GM23338 (cell line): Measurements from ENCODE around the gene SSBP2.

Source experiments
- CTCF ChIP-seq, 2 experiments: fragments of 200-600 bp in 1 of 2; sonication (generic) in 1 of 2; conservative IDR thresholded peaks; 2 replicates each; pipeline versions ENCODE4 v1.5.1 to v1.6.1; 2016 to 2017; ENCODE audit warnings: antibody characterized with exemption in 2 of 2, low read depth in 2 of 2, mild to moderate bottlenecking in 2 of 2, moderate library complexity in 1 of 2
- POLR2AphosphoS5 ChIP-seq: IDR thresholded peaks from 2 replicates; pipeline ENCODE4 v1.6.1; 2016; ENCODE audit warnings: antibody characterized with exemption, low read depth

- TF ChIP-seq CTCF (conservative IDR thresholded peaks at IDR 0.05; ENCODE audit: low read depth in 2 of 2) (no peak), POLR2AphosphoS5 (no peak)
These were observed 367.0 kb downstream of the SSBP2 start for GRCh38 chr5:81383867-81384266.
